ENCODE data around the gene APEH.
"Not testable (repeated sequence)": the region's sequence is repeated elsewhere in the genome, so short reads cannot be mapped to it uniquely, and the experiment has no call there.

The APEH gene

DNA sequence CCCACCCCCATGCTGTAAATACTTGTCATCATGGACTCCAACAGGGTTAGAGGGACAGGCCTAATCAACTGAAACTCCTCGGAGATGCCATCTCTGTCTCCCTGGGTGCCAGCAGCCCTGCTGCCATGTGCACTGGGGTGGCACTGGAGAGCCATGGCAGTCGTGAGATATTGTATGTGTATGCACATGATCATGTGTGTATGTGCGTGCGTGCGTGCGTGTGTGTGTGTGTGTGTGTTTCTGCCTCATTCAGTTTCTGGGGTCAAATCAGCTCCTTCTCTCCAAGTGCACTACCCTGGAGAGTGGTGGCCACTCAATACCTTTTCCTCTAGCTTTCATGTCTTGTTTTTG lies 3.2 kb upstream of the APEH start:
- no peak for DNase-seq

DNA sequence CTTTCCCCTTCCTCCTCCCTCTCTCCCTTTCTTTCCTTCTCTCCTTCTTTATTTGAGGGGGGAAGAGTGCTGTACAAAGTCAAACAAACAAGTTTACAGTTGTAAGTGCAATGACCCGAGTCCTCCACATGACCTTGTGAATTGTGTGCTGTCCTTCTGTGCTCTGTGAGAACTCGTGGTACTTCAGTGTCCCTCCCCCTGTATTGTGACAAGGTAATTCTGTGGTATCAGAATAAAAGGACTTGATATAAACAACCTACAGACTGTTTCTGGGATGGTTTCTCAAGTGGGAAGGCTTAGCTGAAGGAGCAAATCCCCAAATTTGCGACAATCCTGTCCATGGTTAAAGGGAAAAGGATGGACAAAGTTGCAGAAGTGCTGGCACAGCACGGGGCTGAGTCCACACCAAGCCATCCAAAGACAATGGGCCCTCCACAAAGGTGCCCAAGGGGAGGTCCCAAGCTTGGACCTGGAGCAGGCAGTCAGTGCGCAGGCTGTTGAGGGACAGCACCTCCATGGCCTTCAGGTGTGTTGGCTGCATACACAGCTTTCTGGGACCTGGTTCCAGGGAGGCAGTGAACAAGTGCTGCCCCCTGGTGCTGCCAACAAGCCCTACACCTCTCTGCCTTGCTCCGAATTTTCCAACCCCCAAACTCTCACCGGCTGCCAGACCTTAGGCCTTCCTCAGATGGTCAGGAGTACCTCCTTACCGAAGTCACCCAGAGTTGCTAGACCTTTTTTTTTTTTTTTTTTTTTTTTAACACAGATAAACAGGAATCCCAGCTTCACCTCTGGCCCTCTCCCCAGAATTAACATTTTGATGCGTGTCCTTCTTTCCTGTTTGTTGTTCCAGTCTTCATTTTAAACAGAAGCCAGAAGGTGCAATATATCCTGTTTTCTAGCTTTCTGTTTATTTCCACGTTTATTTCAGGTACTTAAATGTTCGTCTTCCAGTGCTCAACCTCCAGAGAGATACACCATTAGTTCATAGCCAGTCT lies 2.6 kb upstream of the APEH start:
- DNase-seq: no peak

DNA sequence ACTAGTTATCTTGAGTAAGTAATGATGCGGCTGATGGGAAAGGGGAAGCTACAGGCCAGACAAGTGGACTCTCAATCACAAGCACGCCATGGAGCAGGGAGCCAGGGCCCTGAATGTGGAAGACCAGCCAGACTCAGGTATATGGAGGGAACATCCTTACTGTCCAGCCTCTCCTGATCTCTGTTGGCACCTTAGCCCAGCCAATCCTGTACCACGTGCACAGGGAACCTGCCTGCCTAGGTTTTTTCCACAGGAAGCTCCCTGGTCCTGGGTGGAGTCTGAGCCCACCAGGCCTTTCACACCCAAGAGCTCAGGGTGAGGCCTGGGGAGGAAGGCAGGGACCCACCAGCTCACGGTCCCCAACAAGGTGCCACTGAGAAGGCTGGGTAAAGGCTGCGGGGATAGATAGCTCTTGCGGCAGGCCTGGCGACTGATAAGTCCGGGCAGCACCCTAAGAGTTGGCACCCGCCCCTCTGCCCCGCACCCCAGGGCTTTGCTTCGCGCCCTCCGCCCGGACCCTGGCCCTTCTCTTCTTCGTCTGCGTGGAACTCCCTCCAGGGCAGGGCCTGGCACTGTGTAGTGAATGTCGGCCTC lies 933 bp upstream of the APEH start:
- DNase-seq: no peak

DNA sequence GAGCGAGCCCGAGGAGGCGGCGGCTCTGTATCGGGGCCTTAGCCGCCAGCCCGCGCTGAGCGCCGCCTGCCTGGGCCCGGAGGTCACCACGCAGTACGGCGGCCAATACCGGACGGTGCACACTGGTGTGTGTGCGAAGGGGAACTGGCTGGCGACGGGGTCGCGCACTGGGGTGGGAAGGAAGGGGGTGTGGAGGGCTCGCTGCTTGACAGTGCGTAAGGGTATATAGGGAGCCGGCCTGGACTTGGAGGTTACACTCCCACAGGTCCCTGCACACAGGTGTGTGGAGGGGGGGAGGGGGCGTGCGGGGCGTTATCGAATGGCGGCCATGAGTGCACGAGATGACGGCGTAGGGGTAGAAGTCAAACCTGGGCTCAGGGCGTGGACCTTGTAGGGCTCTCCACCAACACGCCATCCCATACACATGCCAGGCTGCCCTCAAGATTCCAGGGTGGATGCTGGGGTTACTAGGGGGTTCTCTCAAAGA lies 389 bp downstream of the APEH start:
- DNase-seq: no peak

DNA sequence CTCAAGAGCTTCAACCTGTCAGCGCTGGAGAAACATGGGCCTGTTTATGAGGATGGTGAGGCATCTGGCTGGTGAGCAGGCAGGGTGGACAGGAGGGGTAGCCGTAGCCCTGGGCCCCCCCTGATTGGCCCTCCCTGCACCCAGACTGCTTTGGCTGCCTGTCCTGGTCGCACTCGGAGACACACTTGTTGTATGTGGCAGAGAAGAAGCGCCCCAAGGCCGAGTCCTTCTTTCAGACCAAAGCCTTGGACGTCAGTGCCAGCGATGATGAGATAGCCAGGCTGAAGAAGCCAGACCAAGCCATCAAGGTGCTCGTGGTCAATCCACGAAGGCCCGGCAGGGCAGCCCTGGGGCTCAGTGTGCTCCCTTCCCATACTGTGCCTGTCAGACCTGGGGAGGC lies 1.8 kb downstream of the APEH start:
- no peak for DNase-seq

DNA sequence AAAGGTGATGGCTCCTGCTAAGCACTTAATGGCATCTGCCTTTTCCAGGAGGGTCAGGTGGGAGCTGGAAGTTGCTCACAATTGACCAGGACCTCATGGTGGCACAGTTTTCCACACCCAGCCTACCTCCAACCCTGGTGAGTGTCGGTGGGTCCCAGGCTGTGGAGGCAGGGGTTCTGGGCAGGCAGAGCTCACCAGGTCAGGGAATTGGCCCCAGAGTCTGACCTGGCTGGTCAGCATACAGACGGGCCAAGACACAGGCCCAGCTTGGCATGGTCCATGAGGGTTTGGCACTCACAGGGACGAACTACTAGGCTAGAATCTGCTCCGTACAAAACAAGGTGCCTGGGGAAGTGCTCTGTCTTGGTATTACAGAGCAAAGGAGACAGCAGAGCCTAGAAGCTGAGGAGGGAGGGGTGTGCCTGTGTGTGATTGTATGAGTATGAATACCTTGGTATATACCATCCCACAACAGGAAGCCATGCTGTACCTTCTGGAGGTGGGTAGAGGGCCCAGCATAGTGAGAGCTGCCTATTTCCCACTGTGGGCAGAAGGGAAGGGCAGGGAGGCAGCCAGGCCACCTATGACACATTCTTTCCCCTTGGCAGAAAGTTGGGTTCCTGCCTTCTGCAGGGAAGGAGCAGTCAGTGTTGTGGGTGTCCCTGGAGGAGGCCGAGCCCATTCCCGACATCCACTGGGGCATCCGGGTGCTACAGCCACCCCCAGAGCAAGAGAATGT lies 6.5 kb downstream of the APEH start:
- DNase-seq: no peak

DNA sequence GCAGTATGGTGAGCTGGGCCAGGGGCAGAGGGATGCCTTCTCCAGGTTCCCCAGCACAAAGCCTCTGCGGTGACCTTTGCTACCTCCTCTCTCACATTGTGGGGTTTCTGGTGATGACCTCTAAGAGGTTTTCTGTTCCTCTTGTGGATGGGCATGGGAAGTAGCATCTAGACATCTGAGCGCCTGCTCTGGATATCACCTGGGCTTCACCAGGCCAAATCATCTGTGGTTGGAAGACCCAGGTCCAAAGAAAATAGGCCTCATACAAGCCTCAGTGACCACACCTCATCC lies 7.0 kb downstream of the APEH start:
- no peak for DNase-seq

DNA sequence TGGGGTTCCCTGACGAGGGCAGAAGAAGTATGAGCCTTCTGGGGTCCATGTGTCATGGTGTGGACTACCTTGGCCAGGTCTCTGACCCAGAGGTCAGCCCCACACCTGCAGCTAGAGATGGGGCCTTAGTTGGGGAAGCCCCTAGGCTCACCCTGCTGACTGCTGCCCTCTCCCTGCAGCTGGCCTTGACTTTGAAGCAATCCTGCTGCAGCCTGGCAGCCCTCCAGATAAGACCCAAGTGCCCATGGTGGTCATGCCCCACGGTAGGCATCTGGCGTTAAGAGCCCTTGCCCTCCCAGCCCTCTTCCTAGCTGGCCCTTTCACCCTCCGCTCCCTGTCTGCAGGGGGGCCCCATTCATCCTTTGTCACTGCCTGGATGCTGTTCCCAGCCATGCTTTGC lies 7.4 kb downstream of the APEH start:
- no peak for DNase-seq

DNA sequence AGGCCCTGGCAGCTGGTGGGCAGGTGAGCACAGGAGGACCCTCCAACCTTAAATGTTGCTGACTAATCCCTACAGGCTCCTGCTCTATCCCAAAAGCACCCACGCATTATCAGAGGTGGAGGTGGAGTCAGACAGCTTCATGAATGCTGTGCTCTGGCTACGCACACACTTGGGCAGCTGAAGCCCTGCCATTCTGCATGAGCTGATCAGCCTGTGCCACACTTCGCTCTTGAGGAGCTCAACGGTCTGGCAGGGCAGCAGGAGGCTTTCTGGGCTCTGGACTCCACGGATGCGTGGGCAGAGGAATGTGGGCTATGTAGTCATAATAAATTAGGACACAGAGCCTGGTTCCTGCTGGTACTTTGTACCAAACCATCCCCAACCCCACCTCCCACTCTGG lies 9.0 kb downstream of the APEH start:
- no peak for DNase-seq

DNA sequence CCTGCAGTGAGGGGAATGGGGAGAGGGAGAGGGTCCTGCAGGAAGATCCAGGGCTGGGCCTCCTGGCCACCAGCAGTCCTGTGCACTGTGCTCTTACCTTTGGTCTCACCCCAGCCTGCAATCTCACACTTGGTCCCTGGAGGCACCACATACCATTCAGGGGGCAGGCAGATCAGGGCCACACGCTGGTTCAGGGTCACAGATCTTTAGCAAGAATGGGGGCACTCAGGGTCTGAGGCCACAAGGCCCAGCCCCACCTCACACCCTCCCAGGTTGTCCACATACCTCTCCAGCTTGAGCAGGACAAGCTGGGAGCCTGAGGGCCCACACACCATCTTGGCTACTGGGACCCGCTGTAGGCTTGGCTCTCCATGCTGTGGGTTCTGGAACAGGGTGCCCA lies 10.3 kb downstream of the APEH start:
- DNase-seq: not testable (repeated sequence)

DNA sequence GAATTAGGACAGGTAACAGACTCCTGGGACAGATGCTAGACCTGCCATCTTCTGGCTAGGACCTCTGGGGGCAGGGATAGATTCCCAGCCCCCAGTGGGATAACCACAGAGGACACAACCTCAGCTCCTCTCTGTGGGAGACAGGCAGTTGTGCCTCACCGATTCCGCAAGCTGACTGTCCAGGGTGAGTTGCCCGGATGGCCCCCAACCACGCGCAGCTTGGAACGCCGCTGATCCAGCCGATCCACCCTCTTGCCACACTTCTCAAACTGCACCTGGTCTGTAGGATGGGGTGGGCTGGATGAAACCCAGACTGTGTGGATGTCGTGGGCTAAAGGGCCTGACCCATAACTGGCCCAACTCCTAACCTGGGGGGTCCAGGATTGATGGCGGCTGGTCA lies 11.0 kb downstream of the APEH start:
- DNase-seq: not testable (repeated sequence)

DNA sequence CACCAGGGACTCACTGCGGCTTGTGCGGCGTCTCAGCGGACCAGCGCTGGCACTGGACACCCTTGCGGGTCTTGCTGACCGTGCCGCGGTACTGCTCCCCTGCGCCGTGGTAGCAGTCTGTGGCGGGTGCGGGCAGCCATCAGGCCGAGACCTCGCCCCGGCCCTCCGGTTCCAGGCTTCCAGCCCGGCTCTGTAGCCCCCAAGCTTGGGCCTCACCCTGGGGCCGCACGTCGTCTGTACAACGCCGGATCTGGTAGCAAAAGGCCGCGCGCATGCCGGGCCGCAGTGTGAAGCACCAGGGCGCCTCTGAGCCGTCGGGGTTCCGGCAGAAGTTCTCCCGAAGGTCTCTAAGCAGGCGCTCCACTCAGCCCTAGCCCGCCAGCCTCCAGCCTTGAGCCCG lies 11.7 kb downstream of the APEH start:
- DNase-seq: not testable (repeated sequence)

DNA sequence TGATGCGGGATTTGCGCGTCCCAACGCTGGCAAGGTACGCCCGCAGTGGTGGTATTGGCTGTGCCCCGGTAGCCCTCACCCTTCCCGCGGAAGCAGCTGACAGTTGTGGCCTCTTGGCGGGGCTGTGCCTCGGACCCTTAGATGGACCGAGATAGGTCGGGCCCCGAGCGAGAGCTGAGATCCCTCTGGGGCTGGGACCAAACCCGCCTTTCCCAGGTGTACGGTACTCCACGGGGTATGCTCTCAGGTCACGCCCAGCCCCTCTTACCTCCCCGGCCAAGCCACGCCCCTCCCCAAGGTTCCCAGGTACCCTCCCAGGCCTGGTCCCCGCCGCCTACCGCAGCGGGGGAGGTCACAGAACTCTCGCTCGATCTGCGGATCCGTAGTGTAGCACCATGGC lies 12.2 kb downstream of the APEH start:
- not testable (repeated sequence) for DNase-seq

DNA sequence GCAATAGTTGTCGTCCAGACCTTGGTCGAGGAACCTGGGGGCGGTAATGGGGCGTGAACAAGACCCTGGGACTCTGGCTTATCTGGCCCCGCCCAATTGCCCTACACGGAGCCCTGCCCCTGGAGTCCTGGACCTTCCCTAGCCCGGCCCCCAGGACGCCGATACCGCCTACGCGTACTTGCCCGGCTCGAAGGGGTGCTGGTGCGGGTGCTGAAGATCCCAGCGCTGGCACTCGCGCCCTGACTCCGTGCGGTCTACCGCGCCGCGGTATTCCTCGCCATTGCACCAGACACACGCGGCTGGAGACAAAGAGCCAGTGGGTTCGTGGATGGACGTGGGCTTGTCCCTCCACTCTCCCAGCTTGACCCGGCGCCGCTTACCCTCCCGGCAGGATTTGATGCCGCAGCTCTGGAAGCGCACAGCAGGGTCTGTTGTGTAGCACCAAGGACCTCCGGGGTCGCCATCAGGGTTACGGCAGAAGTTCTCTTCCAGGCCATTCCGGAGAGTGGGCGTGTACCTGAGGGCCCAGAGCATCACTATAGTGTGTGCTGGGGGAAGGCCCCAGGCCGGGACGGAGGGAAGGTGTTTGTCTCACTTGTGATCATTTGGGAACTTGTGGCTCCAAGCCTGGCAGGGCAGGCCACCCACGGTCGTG lies 12.7 kb downstream of the APEH start:
- not testable (repeated sequence) for DNase-seq

DNA sequence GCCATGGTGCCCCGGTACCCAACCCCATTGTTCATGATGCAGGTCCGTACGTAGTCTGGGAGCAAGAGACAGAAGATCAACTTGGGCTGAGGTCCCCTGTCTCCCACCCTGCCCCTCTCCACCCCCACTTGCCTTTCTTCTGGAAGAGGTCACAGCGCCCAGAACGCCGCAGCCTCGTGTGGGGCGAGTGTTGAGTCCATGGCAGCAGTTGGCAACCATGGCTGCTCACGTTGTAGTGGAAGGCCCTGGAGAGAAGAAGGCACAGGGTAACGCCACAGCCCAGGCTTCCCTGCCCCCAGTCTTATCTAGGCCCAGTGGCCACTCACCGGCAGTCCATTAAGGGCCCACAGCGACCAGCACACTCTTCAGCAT lies 13.3 kb downstream of the APEH start:
- not testable (repeated sequence) for DNase-seq

DNA sequence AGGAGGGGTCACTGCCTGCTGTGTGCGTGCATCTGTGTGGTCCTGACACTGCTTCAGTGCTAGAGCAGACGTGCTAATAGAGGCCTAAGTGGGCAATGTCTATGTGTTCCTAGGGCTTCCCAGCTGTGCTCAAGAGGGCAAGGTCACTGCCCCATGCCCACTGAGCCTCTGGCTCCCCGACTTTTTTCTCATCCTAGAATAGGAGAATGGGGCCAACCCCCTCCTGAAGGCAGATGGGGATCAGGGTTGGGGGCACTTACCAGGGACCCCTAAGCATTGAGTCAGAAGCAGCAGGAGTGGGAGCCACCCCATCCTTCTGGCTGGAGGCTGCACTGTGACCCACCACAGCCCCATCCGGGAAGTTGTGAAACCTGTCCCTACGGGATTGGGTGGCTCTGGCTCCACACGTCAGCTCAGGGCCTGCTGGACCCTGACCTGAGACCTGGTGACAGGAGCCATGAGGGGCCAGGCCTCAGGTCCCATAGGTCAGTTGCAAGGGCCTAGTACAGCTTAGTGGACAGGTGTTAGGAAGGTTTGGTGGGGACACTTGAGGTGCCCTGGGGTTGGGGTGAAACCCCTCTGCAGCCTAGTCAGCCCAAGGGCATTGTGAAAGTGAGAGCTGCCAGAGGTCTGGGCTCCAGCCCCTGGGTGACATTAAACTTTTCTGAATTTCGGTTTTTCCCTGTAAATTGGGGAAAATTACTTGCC lies 14.3 kb downstream of the APEH start:
- DNase-seq: not testable (repeated sequence)

DNA sequence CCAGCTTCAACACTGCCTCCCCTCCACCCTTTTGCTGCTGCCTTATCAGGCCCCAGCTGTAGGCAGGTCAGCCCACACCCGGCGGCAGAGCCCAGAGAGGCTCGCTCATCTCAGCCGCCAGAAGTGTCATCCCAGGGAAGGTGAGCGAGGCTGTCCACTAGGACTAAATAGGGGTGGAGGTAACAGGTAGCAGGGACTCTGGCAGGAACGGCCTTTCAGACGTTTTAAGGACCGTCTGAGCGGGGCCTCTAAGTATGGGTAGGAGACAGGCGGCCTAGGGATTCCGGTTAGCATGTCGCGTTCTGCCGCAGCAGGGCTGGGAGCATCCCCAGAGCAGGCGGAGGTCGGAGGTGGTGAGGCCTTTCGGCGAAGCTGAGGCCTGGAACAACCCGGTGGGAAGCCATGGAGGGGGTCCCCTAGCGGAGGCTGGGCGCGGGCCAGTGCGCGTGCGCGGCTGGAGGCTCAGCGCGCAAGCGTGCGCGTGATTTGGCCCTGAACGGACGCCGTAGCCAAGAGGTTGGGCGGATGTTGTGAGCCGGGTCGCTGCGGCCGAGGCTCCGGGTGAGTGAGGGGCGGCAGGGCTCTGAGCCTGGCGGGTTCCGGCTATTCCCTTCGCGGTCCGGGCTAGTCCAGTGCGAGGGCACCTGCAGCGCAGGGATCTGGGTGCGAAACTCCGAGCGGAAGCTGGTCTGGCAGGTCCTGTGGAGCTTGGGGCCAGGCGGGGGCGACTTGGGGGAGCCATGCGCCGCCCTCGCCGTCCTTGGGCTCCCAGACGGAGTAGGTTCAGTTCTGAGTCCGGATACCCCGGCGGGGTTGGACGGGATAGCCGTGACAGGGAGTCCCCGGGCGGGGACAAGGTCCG lies 15.1 kb downstream of the APEH start, which contains the start of the genes MST1 and RNF123:
Gene MST1 (minus strand): TSS at position 429 of the 862 bp plus-strand sequence. CDS start 783 bp downstream, outside the sequence.
Gene RNF123 (plus strand): TSS at position 512 of the 862 bp plus-strand sequence. CDS start 1,609 bp downstream, outside the sequence.
- DNase-seq: no peak

DNA sequence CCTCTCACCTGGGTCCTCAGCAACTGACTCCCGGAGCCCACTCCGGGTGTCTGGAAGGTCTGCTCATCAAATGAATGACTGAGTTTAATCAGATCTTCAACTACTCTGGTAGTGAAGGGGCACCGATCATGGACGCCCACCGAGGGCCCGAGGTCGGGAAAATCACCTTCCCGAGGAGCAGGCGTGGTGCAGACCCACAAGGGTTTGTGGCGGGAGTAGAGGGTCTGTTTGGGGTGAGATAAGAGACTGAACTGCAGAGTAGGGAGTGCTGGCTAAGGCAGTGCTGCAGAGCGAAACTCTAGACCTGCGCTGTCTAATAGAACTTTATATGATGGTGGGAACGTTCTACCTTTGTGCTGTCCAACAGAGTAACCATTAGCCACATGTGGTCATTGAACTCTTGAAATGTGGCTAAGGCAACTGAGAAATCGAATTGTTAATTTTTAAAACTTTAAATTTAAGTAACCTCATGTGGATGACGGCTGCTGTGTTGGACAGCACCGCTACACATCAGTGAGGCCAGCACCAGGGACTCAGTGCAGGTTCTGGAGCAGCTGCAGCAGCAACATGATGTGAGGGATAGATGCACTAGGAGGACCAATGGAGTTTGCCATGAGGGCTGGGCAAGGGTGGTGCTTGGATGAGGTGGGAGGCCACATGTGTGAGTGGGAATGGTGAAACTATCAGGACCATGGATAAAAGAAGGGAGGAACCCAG lies 15.9 kb downstream of the APEH start:
- DNase-seq: not testable (repeated sequence)

DNA sequence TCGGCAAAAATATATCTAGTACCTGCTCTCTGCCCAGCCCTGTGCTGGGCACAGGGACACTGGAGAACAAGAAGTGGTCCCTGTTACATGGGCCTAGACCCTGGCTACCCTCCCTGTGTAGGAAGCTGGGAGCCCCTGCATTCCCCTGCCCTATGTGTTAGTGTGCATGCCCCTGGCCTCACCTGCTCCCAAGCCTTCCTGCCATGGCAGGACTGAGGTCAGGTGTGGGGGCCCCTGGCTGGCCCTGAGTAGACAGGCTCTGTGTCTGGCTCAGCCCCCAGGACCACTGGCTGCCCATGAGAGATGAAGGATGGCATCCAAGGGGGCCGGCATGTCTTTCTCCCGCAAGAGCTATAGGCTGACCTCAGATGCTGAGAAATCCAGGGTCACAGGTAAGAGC lies 16.7 kb downstream of the APEH start:
- not testable (repeated sequence) for DNase-seq

DNA sequence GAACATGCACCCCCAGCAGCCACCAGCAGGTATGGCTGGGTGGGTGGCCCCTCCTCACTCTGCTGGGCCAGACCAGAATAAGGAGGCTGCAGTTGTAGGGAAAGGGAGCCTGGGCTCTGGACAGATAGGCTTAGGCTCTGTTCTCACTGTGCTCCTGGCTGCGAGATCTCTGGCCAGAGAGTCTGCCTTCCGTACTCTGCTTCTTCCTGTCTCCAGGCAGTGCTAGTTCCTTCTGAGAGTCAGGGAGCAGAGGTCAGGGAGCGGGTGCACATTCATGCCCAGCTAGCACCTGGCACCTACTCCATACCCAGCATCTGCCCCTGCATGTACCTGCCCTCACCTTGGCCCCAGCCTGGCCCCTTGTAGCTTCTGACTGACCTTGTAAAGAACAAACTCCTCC lies 17.3 kb downstream of the APEH start:
- DNase-seq: not testable (repeated sequence)
